PC-3 (cell line): ENCODE measurements around the gene PKMYT1. TPM values are rescaled to one million over a fixed set of nuclear protein-coding genes. Genes with fewer than 3 reads are reported as not detected.

ENCODE experiments used
- ATAC-seq: fragments of 200-7000 bp; cut with Tn5 transposase; 2 replicates; pipeline ENCODE4 v1.9.1; 2020; ENCODE audit warnings: mild to moderate bottlenecking, moderate library complexity
- BruUV-seq: library from RNA; stranded (reverse); fragments of 400-500 nt; replicated peaks from 2 replicates; lab custom pipeline; 2021; lab: Mats Ljungman, UMichigan
- CTCF ChIA-PET: fragments of 300-600 bp; sonication (Branson Sonifier 250); formaldehyde crosslinking; loops from one replicate; lab custom pipeline; 2022; ENCODE audit warnings: antibody characterized with exemption; lab: Charles Lee
- POLR2A ChIA-PET: fragments of 300-600 bp; sonication (Branson Sonifier 250); formaldehyde crosslinking; loops from one replicate; lab custom pipeline; 2022; ENCODE audit warnings: antibody characterized with exemption; ENCODE audit not compliant: unreplicated experiment; lab: Charles Lee
- DNase-seq: peaks from one replicate; pipeline ENCODE4 v3.0.0-alpha.2; 2015
- H2AFZ ChIP-seq: fragments of 300-600 bp; sonication (generic); 2 replicates; pipeline ENCODE4 v1.6.0; 2016; ENCODE audit warnings: antibody characterized with exemption, low read length
- H3F3A ChIP-seq: fragments of 300-600 bp; sonication (generic); one replicate; pipeline ENCODE4 v1.6.0; 2017; ENCODE audit warnings: antibody characterized with exemption, low read length, control low read depth, mild to moderate bottlenecking; ENCODE audit not compliant: unreplicated experiment
- H3K27ac ChIP-seq: fragments of 300-600 bp; sonication (generic); 2 replicates; pipeline ENCODE4 v1.5.1; 2016; ENCODE audit warnings: mild to moderate bottlenecking, low read length
- H3K27me3 ChIP-seq: fragments of 300-600 bp; sonication (generic); 2 replicates; pipeline ENCODE4 v1.6.1; 2016; ENCODE audit warnings: low read length, mixed read lengths
- H3K36me3 ChIP-seq: fragments of 300-600 bp; sonication (generic); 2 replicates; pipeline ENCODE4 v1.6.1; 2016; ENCODE audit warnings: low read depth, mixed run types, low read length, mixed read lengths
- H3K4me1 ChIP-seq: fragments of 300-600 bp; sonication (generic); 2 replicates; pipeline ENCODE4 v1.5.1; 2016; ENCODE audit warnings: low read length; ENCODE audit not compliant: insufficient read depth
- H3K4me2 ChIP-seq: fragments of 300-600 bp; sonication (generic); 2 replicates; pipeline ENCODE4 v1.6.0; 2016; ENCODE audit warnings: low read length
- H3K4me3 ChIP-seq: fragments of 300-600 bp; sonication (generic); 2 replicates; pipeline ENCODE4 v1.5.1; 2016; ENCODE audit warnings: mild to moderate bottlenecking, low read length, mixed read lengths
- H3K79me2 ChIP-seq: fragments of 300-600 bp; sonication (generic); 2 replicates; pipeline ENCODE4 v1.6.1; 2017; ENCODE audit warnings: low read length, mixed read lengths
- H3K9ac ChIP-seq: fragments of 300-600 bp; sonication (generic); 2 replicates; pipeline ENCODE4 v1.6.0; 2016; ENCODE audit warnings: mild to moderate bottlenecking, low read length
- H3K9me2 ChIP-seq: fragments of 300-600 bp; sonication (generic); replicated peaks from 2 replicates; pipeline ENCODE4 v1.6.1; 2016; ENCODE audit warnings: mixed run types, low read length, mixed read lengths
- H3K9me3 ChIP-seq: fragments of 300-600 bp; sonication (generic); 2 replicates; pipeline ENCODE4 v1.6.1; 2016; ENCODE audit warnings: low read length, mixed read lengths
- H4K20me1 ChIP-seq: fragments of 300-600 bp; sonication (generic); 2 replicates; pipeline ENCODE4 v1.6.1; 2016; ENCODE audit warnings: low read length, mixed read lengths
- CTCF ChIP-seq: fragments of 300-600 bp; sonication (generic); conservative IDR thresholded peaks from 2 replicates; pipeline ENCODE4 v1.5.1; 2017; ENCODE audit warnings: antibody characterized with exemption, low read depth, mild to moderate bottlenecking, low read length
- EZH2 ChIP-seq: fragments of 300-600 bp; sonication (generic); IDR thresholded peaks from one replicate; pipeline ENCODE4 v1.6.1; 2017; ENCODE audit warnings: antibody characterized with exemption, mild to moderate bottlenecking, low read length; ENCODE audit not compliant: unreplicated experiment
- EZH2phosphoT487 ChIP-seq: fragments of 300-600 bp; sonication (generic); IDR thresholded peaks from 2 replicates; pipeline ENCODE4 v1.6.1; 2018; ENCODE audit warnings: mild to moderate bottlenecking, antibody characterized with exemption, low read length, borderline replicate concordance
- intact Hi-C: fragments of 100-400 bp; cut with micrococcal nuclease; formaldehyde crosslinking; loops from 2 replicates; pipeline ENCODE4 v1.9.0; 2023
- total RNA-seq: library from RNA; depleted of rRNA; stranded (reverse); fragments of >200 nt; gene quantifications from 2 replicates; pipeline ENCODE4 v1.2.3, GENCODE V29; 2014

PKMYT1 gene
- total RNA-seq, 1 experiment from 2014 or later, result 51.9 TPM

- no peaks in the 10 kb centered on the region for H3K9me2 ChIP-seq
- H3K4me2 ChIP-seq, result no peak overlapping the region
- H3K4me3 ChIP-seq, result no peak overlapping the region
- no TSS peak for BruUV-seq
- no peak for ATAC-seq
- H3K79me2 ChIP-seq, result no peaks in the 10 kb centered on the region
- H3K4me1 ChIP-seq, result no peaks in the 10 kb centered on the region
- H3K27ac ChIP-seq, result no peak overlapping the region
- ChIA-PET CTCF (interaction anchor here (0.6 kb wide), 1 partner anchor 15 kb away, joined by 15 read pairs; no protein-coding TSS in a partner anchor), POLR2A (no interaction called here)
- H3F3A ChIP-seq, result no peaks in the 10 kb centered on the region
- H4K20me1 ChIP-seq, result no peaks in the 10 kb centered on the region
- no peaks in the 10 kb centered on the region for H3K36me3 ChIP-seq
- intact Hi-C loops, result no loop called here
- no peak overlapping the region for H2AFZ ChIP-seq
- no peak overlapping the region for H3K9ac ChIP-seq
- no peaks in the 10 kb centered on the region for H3K27me3 ChIP-seq
- no peaks in the 10 kb centered on the region for H3K9me3 ChIP-seq
- no peak for TF ChIP-seq EZH2
- no peak for TF ChIP-seq CTCF
- TF ChIP-seq EZH2phosphoT487, result no peak
- DNase-seq, result no peak
Measured at GRCh38 chr16:2950353-2950724, 29.9 kb downstream of the PKMYT1 start.

- Histone ChIP-seq H3K9me2 (no peaks in the 10 kb centered on the region), H4K20me1 (no peaks in the 10 kb centered on the region), H3K36me3 (no peaks in the 10 kb centered on the region), H3K9me3 (no peaks in the 10 kb centered on the region), H3K4me1 (no peaks in the 10 kb centered on the region), H3K79me2 (no peaks in the 10 kb centered on the region), H3K9ac (no peak overlapping the region), H3K4me2 (no peak overlapping the region), H3K27ac (no peak overlapping the region), H3K27me3 (no peaks in the 10 kb centered on the region), H2AFZ (no peak overlapping the region), H3K4me3 (no peak overlapping the region), H3F3A (no peaks in the 10 kb centered on the region)
- DNase-seq (no peak), ATAC-seq (no peak)
- CTCF ChIA-PET, result interaction anchor here (0.6 kb wide), 1 partner anchor 15 kb away, joined by 15 read pairs; no protein-coding TSS in a partner anchor
- BruUV-seq, result no TSS peak
- TF ChIP-seq CTCF (no peak), EZH2phosphoT487 (no peak), EZH2 (no peak)
- POLR2A ChIA-PET, result no interaction called here
- intact Hi-C loops, result no loop called here
Measured at GRCh38 chr16:2949705-2950352, 30.4 kb downstream of the PKMYT1 start.
